HG02588 (cell line): ENCODE measurements around the gene ROBO1.

Experiments used
- ATAC-seq: cut with Tn5 transposase; IDR thresholded peaks from one replicate; pipeline ENCODE4 v1.9.1; 2021; ENCODE audit warnings: mild to moderate bottlenecking, moderate library complexity; ENCODE audit not compliant: unreplicated experiment

Gene ROBO1

GRCh38 chr3:78860567-78860966, 907.2 kb downstream of the ROBO1 start:
- no peak for ATAC-seq

DNA sequence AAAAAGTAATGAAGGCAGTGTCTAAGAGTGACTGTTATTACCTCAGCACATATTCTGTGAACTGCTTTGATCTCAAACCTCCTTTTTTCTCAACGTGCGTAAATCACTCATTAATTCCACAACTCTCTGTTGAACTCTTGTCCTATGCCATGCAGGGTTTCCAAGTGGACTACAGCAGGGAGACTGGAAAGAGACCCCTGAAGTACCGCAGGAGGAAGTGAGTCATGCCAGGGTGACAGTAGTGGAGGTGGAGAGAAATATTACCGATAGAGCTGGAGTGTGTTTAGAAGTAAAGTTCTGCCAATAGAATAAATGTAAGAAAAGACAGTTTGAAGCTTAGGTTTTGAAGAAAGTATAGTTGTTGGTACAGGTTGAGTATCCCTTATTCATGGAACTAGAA, 908.9 kb downstream of the ROBO1 start:
- ATAC-seq = no peak

- ATAC-seq = no peak
These were observed 909.6 kb downstream of the ROBO1 start for GRCh38 chr3:78858174-78858573.

- no peak for ATAC-seq
These were observed 910.2 kb downstream of the ROBO1 start for GRCh38 chr3:78857494-78858111.

DNA sequence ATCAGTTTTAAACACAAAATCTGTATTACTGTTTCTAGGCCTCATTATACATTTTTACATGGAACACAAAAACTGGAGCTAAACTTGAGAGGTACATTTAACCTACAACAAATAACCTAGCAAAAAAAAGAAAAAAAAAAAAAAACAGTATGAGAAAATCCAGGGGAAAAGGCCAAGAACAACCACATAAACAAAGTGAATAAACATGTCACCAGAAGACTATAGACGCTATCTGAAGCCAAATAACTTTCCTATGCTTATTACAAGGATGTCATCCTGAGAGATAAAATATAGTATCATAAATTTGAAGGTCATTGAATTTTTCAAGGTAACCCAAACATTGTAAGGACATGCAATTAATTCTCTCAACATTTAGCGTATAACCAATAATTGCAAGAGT, 911.6 kb downstream of the ROBO1 start:
- no peak for ATAC-seq

GRCh38 chr3:78855190-78855589, 912.6 kb downstream of the ROBO1 start:
- ATAC-seq = no peak

DNA sequence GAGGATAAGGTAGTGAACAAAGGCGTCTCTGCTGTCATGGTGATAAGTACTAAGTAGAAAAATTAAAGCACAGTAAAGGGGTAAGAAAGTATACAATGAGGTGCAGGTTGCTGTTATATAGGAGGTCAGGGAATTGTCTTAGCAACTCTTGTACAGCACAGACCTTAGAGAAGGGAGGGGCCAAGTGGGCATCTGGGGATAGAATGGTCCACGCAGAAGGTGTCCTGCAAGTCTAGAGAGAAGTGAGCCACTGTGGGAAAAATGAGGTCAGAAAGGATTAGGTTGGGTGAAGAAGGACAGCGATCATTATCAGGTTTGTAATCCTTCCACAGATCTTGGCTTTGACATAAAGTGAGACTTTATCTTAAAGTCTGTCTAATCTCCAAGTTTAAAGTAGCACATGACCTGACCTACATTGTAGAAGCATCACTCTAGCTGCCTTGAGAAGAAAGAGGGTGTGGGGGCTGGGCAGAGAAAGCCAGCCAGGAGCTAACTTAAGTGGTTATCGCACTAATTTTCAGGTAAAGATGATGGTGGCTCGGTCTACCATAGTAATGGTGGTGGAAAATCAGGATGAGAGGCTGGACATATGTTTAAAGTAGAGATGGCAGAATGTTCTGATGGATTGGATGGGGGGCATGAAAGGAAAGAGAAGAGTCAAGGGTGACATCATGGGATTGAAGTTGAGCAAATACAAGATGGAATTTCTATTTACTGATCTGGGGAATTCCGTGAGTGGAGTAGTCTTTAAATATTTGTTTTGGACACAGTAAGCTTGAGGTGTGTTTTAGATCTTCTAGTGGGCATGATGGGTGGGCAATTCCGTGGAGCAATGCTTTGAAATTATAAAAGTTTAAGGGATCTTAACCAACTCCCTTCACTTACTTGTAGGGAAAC, 919.2 kb downstream of the ROBO1 start:
- no peak for ATAC-seq

GRCh38 chr3:78847603-78848002, 920.2 kb downstream of the ROBO1 start:
- ATAC-seq = no peak

DNA sequence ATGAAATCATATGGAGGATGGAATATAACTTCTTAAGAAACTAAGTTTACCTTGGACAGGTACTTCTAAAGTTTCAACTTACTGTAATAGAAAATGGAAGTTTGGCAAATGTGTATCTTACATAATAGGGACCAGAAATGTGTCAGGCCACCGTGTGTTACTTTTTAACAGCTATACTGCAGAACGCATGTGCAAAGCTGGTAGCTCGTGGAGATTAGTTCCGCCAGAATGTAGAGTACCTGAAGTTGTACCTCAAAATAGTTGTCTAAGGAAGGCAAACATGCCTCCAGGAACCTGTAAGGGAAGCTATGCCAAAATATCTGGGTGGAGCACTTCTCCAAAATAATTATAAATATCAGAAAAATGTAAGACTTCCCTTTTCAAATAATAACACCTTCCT, 920.6 kb downstream of the ROBO1 start:
- ATAC-seq = no peak

GRCh38 chr3:78846718-78847117, 921.1 kb downstream of the ROBO1 start:
- ATAC-seq = no peak

- ATAC-seq = no peak
These were observed 922.2 kb downstream of the ROBO1 start for GRCh38 chr3:78845605-78846004.

GRCh38 chr3:78844307-78844706, 923.5 kb downstream of the ROBO1 start:
- ATAC-seq = no peak

DNA sequence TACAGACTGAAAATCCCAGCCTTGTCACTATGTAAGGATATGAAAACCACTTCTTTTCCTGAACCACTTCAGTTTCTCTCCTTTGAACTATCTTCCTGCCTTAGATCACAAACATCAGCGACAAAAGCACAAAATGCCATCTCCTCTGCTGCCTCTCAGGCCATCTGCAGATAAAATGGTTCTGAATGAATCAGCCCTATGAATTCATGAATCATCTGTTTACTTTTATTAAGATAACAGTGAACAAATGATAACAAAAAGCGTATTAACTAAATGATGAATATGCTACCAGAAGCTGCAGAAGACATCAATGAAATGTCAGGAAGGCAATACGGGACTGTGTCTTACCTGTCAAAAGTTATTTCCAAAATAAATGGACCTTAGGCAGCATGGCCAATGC, 928.1 kb downstream of the ROBO1 start:
- ATAC-seq = no peak

DNA sequence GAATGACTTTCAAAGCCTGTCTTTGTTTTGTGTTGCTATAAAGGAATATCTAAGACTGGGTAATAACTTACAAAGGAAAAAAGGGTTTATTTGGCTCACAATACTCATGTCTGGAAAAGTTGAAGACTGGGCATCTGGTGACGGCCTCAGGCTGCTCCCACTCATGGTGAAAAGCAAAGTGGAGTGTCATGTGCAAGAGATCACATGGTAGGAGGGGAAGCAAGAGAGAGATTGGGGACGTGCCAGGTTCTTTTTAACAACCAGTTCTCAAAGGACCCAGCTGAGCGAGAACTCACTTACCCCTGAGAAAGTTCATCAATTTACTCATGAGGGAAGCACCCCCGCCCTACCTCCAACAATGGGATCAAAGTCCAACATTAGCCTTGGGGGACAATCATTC, 929.4 kb downstream of the ROBO1 start:
- no peak for ATAC-seq

DNA sequence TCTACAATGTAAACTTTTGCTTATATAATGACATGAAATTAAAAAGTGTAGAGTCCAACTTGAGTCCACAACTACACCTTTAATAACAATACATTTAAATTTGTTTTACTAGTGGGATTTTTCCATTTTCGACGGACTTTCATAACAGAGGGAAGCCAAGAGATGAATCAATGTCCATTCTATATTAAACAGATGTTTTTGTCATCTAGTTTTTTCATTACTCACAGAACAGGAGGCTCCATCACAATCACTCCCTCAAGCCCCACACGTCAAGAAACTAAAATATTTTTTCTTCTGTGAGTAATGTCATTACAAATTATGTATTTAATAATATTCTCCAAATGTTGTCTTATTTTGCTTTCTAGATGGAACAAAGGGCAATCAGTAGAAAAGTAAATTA, 932.9 kb downstream of the ROBO1 start:
- no peak for ATAC-seq

DNA sequence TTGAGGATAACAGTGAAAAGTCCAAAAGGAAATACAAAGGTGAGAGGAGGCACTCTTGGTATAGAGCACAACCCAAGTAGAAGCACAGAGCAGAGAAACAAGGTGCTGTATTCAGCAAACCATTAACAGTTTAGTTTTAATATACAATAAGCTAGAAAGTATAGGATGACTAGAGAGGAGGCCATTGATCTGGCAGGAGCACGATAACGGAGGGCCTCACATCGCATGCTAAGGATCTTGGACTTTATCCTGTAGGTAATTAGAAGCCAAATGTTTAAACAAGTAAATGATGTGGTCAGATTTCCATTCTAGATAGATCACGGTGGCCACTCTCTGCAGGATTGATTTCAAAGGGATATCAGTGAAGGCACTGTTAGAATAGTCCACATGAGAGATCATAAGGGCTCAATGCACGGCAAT, 935.0 kb downstream of the ROBO1 start:
- ATAC-seq = no peak

DNA sequence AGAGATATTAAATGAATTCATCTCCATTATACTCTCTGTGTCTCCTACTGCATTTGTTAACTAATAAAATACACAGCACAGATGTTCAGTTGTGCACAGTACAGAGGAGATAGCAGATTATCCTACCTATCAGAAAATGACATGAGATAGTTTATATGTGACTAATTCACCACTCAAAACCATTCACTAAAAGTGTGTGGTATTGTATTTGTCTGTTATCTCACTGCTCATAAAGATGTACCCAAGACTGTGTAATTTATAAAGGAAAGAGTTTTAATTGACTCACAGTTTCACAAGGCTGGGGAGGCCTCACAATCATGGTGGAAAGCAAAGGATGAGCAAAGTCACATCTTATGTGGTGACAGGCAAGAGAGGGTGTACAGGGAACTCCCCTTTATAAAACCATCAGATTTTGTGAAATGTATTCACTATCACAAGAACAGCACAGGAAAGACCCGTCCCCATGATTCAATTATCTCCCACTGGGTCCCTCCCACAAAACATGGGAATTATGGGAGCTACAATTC, 936.3 kb downstream of the ROBO1 start:
- no peak for ATAC-seq

DNA sequence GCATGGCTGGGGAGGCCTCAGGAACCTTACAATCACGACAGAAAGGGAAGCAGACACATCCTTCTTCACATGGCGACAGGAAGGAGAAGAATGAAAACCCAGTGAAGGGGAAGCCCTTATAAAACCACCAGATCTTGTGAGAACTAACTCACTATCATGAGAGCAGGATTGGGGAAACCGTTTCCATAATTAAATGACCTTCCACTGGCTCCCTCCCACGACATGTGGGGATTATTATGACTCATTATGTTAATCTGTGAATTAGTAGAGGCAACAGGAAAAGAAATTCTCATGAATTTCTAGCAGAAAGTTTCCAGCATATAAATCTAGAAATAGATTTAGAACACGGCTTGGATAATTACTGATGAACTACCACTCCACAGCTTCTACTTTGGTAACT, 937.3 kb downstream of the ROBO1 start:
- no peak for ATAC-seq

- no peak for ATAC-seq
These were observed 940.2 kb downstream of the ROBO1 start for GRCh38 chr3:78827618-78828017.

GRCh38 chr3:78825858-78826215, 942.0 kb downstream of the ROBO1 start:
- ATAC-seq = no peak

- no peak for ATAC-seq
These were observed 942.5 kb downstream of the ROBO1 start for GRCh38 chr3:78825118-78825857.

- ATAC-seq = no peak
These were observed 943.9 kb downstream of the ROBO1 start for GRCh38 chr3:78823859-78824258.
